ENCODE results near the gene PTGFR. TPM values are rescaled to one million over a fixed set of nuclear protein-coding genes. Genes with fewer than 3 reads are reported as not detected.

PTGFR gene
- total and polyA plus RNA-seq, 2 experiments from 2014 or later, result 1.1 to 5.3 TPM

- TF ChIP-seq EZH2phosphoT487 (IDR thresholded peaks at IDR 0.05; ENCODE audit: low read depth, severe bottlenecking, unreplicated experiment) (no peak), CTCF (IDR thresholded peaks at IDR 0.05; ENCODE audit: poor library complexity) (no peak), EZH2 (IDR thresholded peaks at IDR 0.05; ENCODE audit: borderline replicate concordance) (no peak)
- H3K27ac ChIP-seq, result no peak overlapping the region
- no peak for DNase-seq (ENCODE audit: low spot score)
- H3K36me3 ChIP-seq (replicated peaks; ENCODE audit: insufficient read depth, low read depth), result no peaks in the 10 kb centered on the region
- no peak overlapping the region for H2AFZ ChIP-seq
- no peaks in the 10 kb centered on the region for H3K9me3 ChIP-seq (ENCODE audit: low read depth)
- no peaks in the 10 kb centered on the region for H3K9me2 ChIP-seq (replicated peaks; ENCODE audit: insufficient read depth)
- peaks cover 31% of the 10 kb centered on the region for H3K27me3 ChIP-seq
- H3K4me2 ChIP-seq, result peak overlapping the region; percentile 92
- 68% methylated on average over 1 of the region's 1 CpG for WGBS (ENCODE audit: low lambda C conversion rate, missing lambda C conversion rate)
- H3K79me2 ChIP-seq, result no peaks in the 10 kb centered on the region
- no peaks in the 10 kb centered on the region for H4K20me1 ChIP-seq (ENCODE audit: insufficient read depth, poor library complexity, severe bottlenecking)
- no peaks in the 10 kb centered on the region for H3K4me1 ChIP-seq (ENCODE audit: insufficient read depth)
- H3K4me3 ChIP-seq, result no peak overlapping the region
Measured at GRCh38 chr1:78493451-78493850, 2.7 kb downstream of the PTGFR start.

GRCh38 chr1:78497201-78497600 is 6.4 kb downstream of the PTGFR start:
- Histone ChIP-seq H3K36me3 (replicated peaks; ENCODE audit: insufficient read depth, low read depth) (no peaks in the 10 kb centered on the region), H3K79me2 (no peaks in the 10 kb centered on the region), H3K4me2 (no peak overlapping the region), H3K9me2 (replicated peaks; ENCODE audit: insufficient read depth) (no peaks in the 10 kb centered on the region), H3K4me3 (no peak overlapping the region), H3K9me3 (ENCODE audit: low read depth) (no peaks in the 10 kb centered on the region), H3K4me1 (ENCODE audit: insufficient read depth) (no peaks in the 10 kb centered on the region), H4K20me1 (ENCODE audit: insufficient read depth, poor library complexity, severe bottlenecking) (no peaks in the 10 kb centered on the region), H2AFZ (no peak overlapping the region), H3K27me3 (peaks cover 6% of the 10 kb centered on the region), H3K27ac (no peak overlapping the region)
- WGBS (ENCODE audit: low lambda C conversion rate, missing lambda C conversion rate), result 89% methylated on average over 4 of the region's 4 CpGs
- no peak for DNase-seq (ENCODE audit: low spot score)
- no peak for TF ChIP-seq EZH2phosphoT487 (IDR thresholded peaks at IDR 0.05; ENCODE audit: low read depth, severe bottlenecking, unreplicated experiment)
- no peak for TF ChIP-seq CTCF (IDR thresholded peaks at IDR 0.05; ENCODE audit: poor library complexity)
- TF ChIP-seq EZH2 (IDR thresholded peaks at IDR 0.05; ENCODE audit: borderline replicate concordance), result no peak

GRCh38 chr1:78500529-78500928 is 9.8 kb downstream of the PTGFR start:
- Histone ChIP-seq H3K9me2 (replicated peaks; ENCODE audit: insufficient read depth) (no peaks in the 10 kb centered on the region), H3K4me3 (no peak overlapping the region), H3K9me3 (ENCODE audit: low read depth) (no peaks in the 10 kb centered on the region), H3K27me3 (no peaks in the 10 kb centered on the region), H3K4me1 (ENCODE audit: insufficient read depth) (no peaks in the 10 kb centered on the region), H2AFZ (no peak overlapping the region), H3K36me3 (replicated peaks; ENCODE audit: insufficient read depth, low read depth) (no peaks in the 10 kb centered on the region), H4K20me1 (ENCODE audit: insufficient read depth, poor library complexity, severe bottlenecking) (no peaks in the 10 kb centered on the region), H3K79me2 (no peaks in the 10 kb centered on the region), H3K27ac (no peak overlapping the region), H3K4me2 (no peak overlapping the region)
- no peak for DNase-seq (ENCODE audit: low spot score)
- WGBS (ENCODE audit: low lambda C conversion rate, missing lambda C conversion rate), result 61% methylated on average over 2 of the region's 2 CpGs
- TF ChIP-seq EZH2 (IDR thresholded peaks at IDR 0.05; ENCODE audit: borderline replicate concordance) (no peak), CTCF (IDR thresholded peaks at IDR 0.05; ENCODE audit: poor library complexity) (no peak), EZH2phosphoT487 (IDR thresholded peaks at IDR 0.05; ENCODE audit: low read depth, severe bottlenecking, unreplicated experiment) (no peak)

- TF ChIP-seq EZH2 (IDR thresholded peaks at IDR 0.05; ENCODE audit: borderline replicate concordance) (no peak), EZH2phosphoT487 (IDR thresholded peaks at IDR 0.05; ENCODE audit: low read depth, severe bottlenecking, unreplicated experiment) (no peak), CTCF (IDR thresholded peaks at IDR 0.05; ENCODE audit: poor library complexity) (no peak)
Measured at GRCh38 chr1:78501203-78501602, 10.4 kb downstream of the PTGFR start.

More at GRCh38 chr1:78501203-78501602, 10.4 kb downstream of the PTGFR start:
- Histone ChIP-seq H2AFZ (no peak overlapping the region), H3K9me3 (ENCODE audit: low read depth) (no peaks in the 10 kb centered on the region), H3K9me2 (replicated peaks; ENCODE audit: insufficient read depth) (no peaks in the 10 kb centered on the region), H4K20me1 (ENCODE audit: insufficient read depth, poor library complexity, severe bottlenecking) (no peaks in the 10 kb centered on the region), H3K4me3 (no peak overlapping the region), H3K4me2 (no peak overlapping the region), H3K79me2 (no peaks in the 10 kb centered on the region), H3K4me1 (ENCODE audit: insufficient read depth) (no peaks in the 10 kb centered on the region), H3K27ac (no peak overlapping the region), H3K36me3 (replicated peaks; ENCODE audit: insufficient read depth, low read depth) (no peaks in the 10 kb centered on the region), H3K27me3 (no peaks in the 10 kb centered on the region)
- no peak for DNase-seq (ENCODE audit: low spot score)
